ENCODE results near the gene PPM1M.
A peak's percentile ranks its signal among the peaks of the same experiment; 100 is the strongest.

PPM1M gene

GRCh38 chr3:52238761-52239701, 6.5 kb upstream of the PPM1M start, which contains the start of gene TWF2:
Gene TWF2, minus strand, starts transcription at chr3:52239158. Its CDS starts 142 bp downstream, at chr3:52239016.
- Histone ChIP-seq H3K27ac (ENCODE audit: low read length) (peak within 1 kb of the TSS; percentile 88), H3K4me3 (ENCODE audit: low read length in 2 of 2) (peak within 1 kb of the TSS; percentile 96 to 98), H3K9me3 (ENCODE audit: control insufficient read depth in 2 of 2, low read length in 2 of 2) (no peaks in the 10 kb centered on the region), H3K36me3 (ENCODE audit: control insufficient read depth in 2 of 2, insufficient read depth in 2 of 2, low read length in 2 of 2) (peaks cover 5 to 11% of the 10 kb centered on the region in 2 donors), H3K4me1 (ENCODE audit: control insufficient read depth, insufficient read depth, low read length) (peaks cover 52% of the 10 kb centered on the region), H3K9ac (ENCODE audit: low read length in 2 of 2) (peak within 1 kb of the TSS; percentile 65 to 80), H3K27me3 (ENCODE audit: control insufficient read depth in 1 of 2, insufficient read depth in 2 of 2, low read length in 2 of 2) (no peaks in the 10 kb centered on the region)

- Histone ChIP-seq H3K36me3 (ENCODE audit: control insufficient read depth in 2 of 2, insufficient read depth in 2 of 2, low read length in 2 of 2) (peaks cover 0 to 5% of the 10 kb centered on the region in 2 donors), H3K4me1 (ENCODE audit: control insufficient read depth, insufficient read depth, low read length) (peaks cover 50% of the 10 kb centered on the region), H3K9me3 (ENCODE audit: control insufficient read depth in 2 of 2, low read length in 2 of 2) (no peaks in the 10 kb centered on the region), H3K27ac (ENCODE audit: low read length) (no peak overlapping the region), H3K27me3 (ENCODE audit: control insufficient read depth in 1 of 2, insufficient read depth in 2 of 2, low read length in 2 of 2) (no peaks in the 10 kb centered on the region), H3K4me3 (ENCODE audit: low read length in 2 of 2) (peak overlapping the region in 1 of 2 donors; percentile 98), H3K9ac (ENCODE audit: low read length in 2 of 2) (no peak overlapping the region)
Observed at GRCh38 chr3:52240059-52240885, 5.3 kb upstream of the PPM1M start.

- Histone ChIP-seq H3K27ac (ENCODE audit: low read length) (no peak overlapping the region), H3K9ac (ENCODE audit: low read length in 2 of 2) (no peak overlapping the region), H3K4me1 (ENCODE audit: control insufficient read depth, insufficient read depth, low read length) (peaks cover 46% of the 10 kb centered on the region), H3K36me3 (ENCODE audit: control insufficient read depth in 2 of 2, insufficient read depth in 2 of 2, low read length in 2 of 2) (no peaks in the 10 kb centered on the region), H3K27me3 (ENCODE audit: control insufficient read depth in 1 of 2, insufficient read depth in 2 of 2, low read length in 2 of 2) (no peaks in the 10 kb centered on the region), H3K9me3 (ENCODE audit: control insufficient read depth in 2 of 2, low read length in 2 of 2) (no peaks in the 10 kb centered on the region), H3K4me3 (ENCODE audit: low read length in 2 of 2) (no peak overlapping the region)
Observed at GRCh38 chr3:52240886-52241370, 4.6 kb upstream of the PPM1M start.

GRCh38 chr3:52242039-52242438, 3.5 kb upstream of the PPM1M start:
- Histone ChIP-seq H3K9ac (ENCODE audit: low read length in 2 of 2) (no peak overlapping the region), H3K36me3 (ENCODE audit: control insufficient read depth in 2 of 2, insufficient read depth in 2 of 2, low read length in 2 of 2) (no peaks in the 10 kb centered on the region), H3K4me1 (ENCODE audit: control insufficient read depth, insufficient read depth, low read length) (peaks cover 47% of the 10 kb centered on the region)

GRCh38 chr3:52243791-52244628, 1.5 kb upstream of the PPM1M start:
- H3K9ac ChIP-seq (ENCODE audit: low read length in 2 of 2): no peak overlapping the region
- peaks cover 0 to 5% of the 10 kb centered on the region in 2 donors for H3K36me3 ChIP-seq (ENCODE audit: control insufficient read depth in 2 of 2, insufficient read depth in 2 of 2, low read length in 2 of 2)
- H3K4me3 ChIP-seq (ENCODE audit: low read length in 2 of 2): no peak overlapping the region
- no peak overlapping the region for H3K27ac ChIP-seq (ENCODE audit: low read length)
- peaks cover 37% of the 10 kb centered on the region for H3K4me1 ChIP-seq (ENCODE audit: control insufficient read depth, insufficient read depth, low read length)
- H3K27me3 ChIP-seq (ENCODE audit: control insufficient read depth in 1 of 2, insufficient read depth in 2 of 2, low read length in 2 of 2): no peaks in the 10 kb centered on the region
- no peaks in the 10 kb centered on the region for H3K9me3 ChIP-seq (ENCODE audit: control insufficient read depth in 2 of 2, low read length in 2 of 2)

More at GRCh38 chr3:52242039-52242438, 3.5 kb upstream of the PPM1M start:
- Histone ChIP-seq H3K9me3 (ENCODE audit: control insufficient read depth in 2 of 2, low read length in 2 of 2) (no peaks in the 10 kb centered on the region), H3K4me3 (ENCODE audit: low read length in 2 of 2) (no peak overlapping the region), H3K27me3 (ENCODE audit: control insufficient read depth in 1 of 2, insufficient read depth in 2 of 2, low read length in 2 of 2) (no peaks in the 10 kb centered on the region), H3K27ac (ENCODE audit: low read length) (no peak overlapping the region)

- Histone ChIP-seq H3K27ac (ENCODE audit: low read length) (peak overlapping the region; percentile 76), H3K9ac (ENCODE audit: low read length in 2 of 2) (peak overlapping the region; percentile 71 to 75), H3K27me3 (ENCODE audit: control insufficient read depth in 1 of 2, insufficient read depth in 2 of 2, low read length in 2 of 2) (no peaks in the 10 kb centered on the region), H3K4me1 (ENCODE audit: control insufficient read depth, insufficient read depth, low read length) (peaks cover 25% of the 10 kb centered on the region), H3K36me3 (ENCODE audit: control insufficient read depth in 2 of 2, insufficient read depth in 2 of 2, low read length in 2 of 2) (peaks cover 5 to 16% of the 10 kb centered on the region in 2 donors), H3K4me3 (ENCODE audit: low read length in 2 of 2) (peak overlapping the region; percentile 69 to 87), H3K9me3 (ENCODE audit: control insufficient read depth in 2 of 2, low read length in 2 of 2) (no peaks in the 10 kb centered on the region)
Observed at GRCh38 chr3:52246264-52246620, 683 bp downstream of the PPM1M start.

- Histone ChIP-seq H3K27ac (ENCODE audit: low read length) (peak overlapping the region; percentile 76), H3K36me3 (ENCODE audit: control insufficient read depth in 2 of 2, insufficient read depth in 2 of 2, low read length in 2 of 2) (peaks cover 5 to 18% of the 10 kb centered on the region in 2 donors), H3K9me3 (ENCODE audit: control insufficient read depth in 2 of 2, low read length in 2 of 2) (no peaks in the 10 kb centered on the region), H3K27me3 (ENCODE audit: control insufficient read depth in 1 of 2, insufficient read depth in 2 of 2, low read length in 2 of 2) (no peaks in the 10 kb centered on the region), H3K4me3 (ENCODE audit: low read length in 2 of 2) (peak overlapping the region in 1 of 2 donors; percentile 87), H3K4me1 (ENCODE audit: control insufficient read depth, insufficient read depth, low read length) (peaks cover 25% of the 10 kb centered on the region), H3K9ac (ENCODE audit: low read length in 2 of 2) (peak overlapping the region in 1 of 2 donors; percentile 71)
Observed at GRCh38 chr3:52246728-52247408, 1.3 kb downstream of the PPM1M start.

GRCh38 chr3:52247409-52248164, 2.0 kb downstream of the PPM1M start:
- no peak overlapping the region for H3K4me3 ChIP-seq (ENCODE audit: low read length in 2 of 2)
- no peak overlapping the region for H3K27ac ChIP-seq (ENCODE audit: low read length)
- H3K4me1 ChIP-seq (ENCODE audit: control insufficient read depth, insufficient read depth, low read length): peaks cover 25% of the 10 kb centered on the region
- no peak overlapping the region for H3K9ac ChIP-seq (ENCODE audit: low read length in 2 of 2)
- no peaks in the 10 kb centered on the region for H3K9me3 ChIP-seq (ENCODE audit: control insufficient read depth in 2 of 2, low read length in 2 of 2)
- H3K36me3 ChIP-seq (ENCODE audit: control insufficient read depth in 2 of 2, insufficient read depth in 2 of 2, low read length in 2 of 2): peaks cover 5 to 19% of the 10 kb centered on the region in 2 donors
- no peaks in the 10 kb centered on the region for H3K27me3 ChIP-seq (ENCODE audit: control insufficient read depth in 1 of 2, insufficient read depth in 2 of 2, low read length in 2 of 2)

- no peak overlapping the region for H3K9ac ChIP-seq (ENCODE audit: low read length in 2 of 2)
- peaks cover 25% of the 10 kb centered on the region for H3K4me1 ChIP-seq (ENCODE audit: control insufficient read depth, insufficient read depth, low read length)
- no peak overlapping the region for H3K27ac ChIP-seq (ENCODE audit: low read length)
- no peaks in the 10 kb centered on the region for H3K27me3 ChIP-seq (ENCODE audit: control insufficient read depth in 1 of 2, insufficient read depth in 2 of 2, low read length in 2 of 2)
- H3K36me3 ChIP-seq (ENCODE audit: control insufficient read depth in 2 of 2, insufficient read depth in 2 of 2, low read length in 2 of 2): peaks cover 6 to 22% of the 10 kb centered on the region in 2 donors
- no peaks in the 10 kb centered on the region for H3K9me3 ChIP-seq (ENCODE audit: control insufficient read depth in 2 of 2, low read length in 2 of 2)
- no peak overlapping the region for H3K4me3 ChIP-seq (ENCODE audit: low read length in 2 of 2)
Observed at GRCh38 chr3:52248165-52248541, 2.6 kb downstream of the PPM1M start.
